Tibial nerve (tissue), 4 donors: ENCODE measurements around the gene TEKT4. TPM values are rescaled to one million over a fixed set of nuclear protein-coding genes. Genes with fewer than 3 reads are reported as not detected.
"Not testable (repeated sequence)": the region's sequence is repeated elsewhere in the genome, so short reads cannot be mapped to it uniquely, and the experiment has no call there.

Experiments
- DNase-seq, 2 donors: peaks; one replicate each; pipeline ENCODE4 v3.0.0-alpha.2; 2019; ENCODE audit warnings: low spot score in 2 of 2
- H3K27ac ChIP-seq, 4 donors: fragments of 200-600 bp; sonication (generic) in 3 of 4; one replicate each; pipeline ENCODE4 v1.5.1; 2017 to 2019; ENCODE audit warnings: mild to moderate bottlenecking in 1 of 4
- H3K27me3 ChIP-seq, 2 donors: fragments of 200-600 bp; sonication (generic) in 1 of 2; one replicate each; pipeline versions ENCODE4 v1.5.1 to v1.6.0; 2017 to 2019
- H3K36me3 ChIP-seq, 3 donors: fragments of 200-600 bp; sonication (generic); one replicate each; pipeline ENCODE4 v1.5.1; 2018 to 2019
- H3K4me1 ChIP-seq, 4 donors: fragments of 200-600 bp; sonication (generic) in 3 of 4; one replicate each; pipeline ENCODE4 v1.5.1; 2017 to 2019
- H3K4me3 ChIP-seq, 4 donors: fragments of 200-600 bp; sonication (generic) in 3 of 4; one replicate each; pipeline ENCODE4 v1.5.1; 2017 to 2019; ENCODE audit warnings: mild to moderate bottlenecking in 1 of 4, moderate library complexity in 1 of 4
- H3K9me3 ChIP-seq, 4 donors: fragments of 200-600 bp; sonication (generic) in 3 of 4; one replicate each; pipeline ENCODE4 v1.5.1; 2017 to 2019
- EP300 ChIP-seq, 2 donors: sonication (generic); formaldehyde crosslinking; IDR thresholded peaks; one replicate each; pipeline ENCODE4 v1.6.1; 2017; ENCODE audit warnings: antibody characterized with exemption in 2 of 2, mild to moderate bottlenecking in 1 of 2
- POLR2A ChIP-seq, 2 donors: fragments of 450-650 bp; IDR thresholded peaks; one replicate each; pipeline ENCODE4 v1.6.1; 2017; ENCODE audit warnings: antibody characterized with exemption in 2 of 2, mild to moderate bottlenecking in 2 of 2, moderate library complexity in 2 of 2
- WGBS, 2 donors: methylation state at CpG; one replicate each; pipeline ENCODE4 v1.1.5; 2018; 5-methylcytosine and 5-hydroxymethylcytosine counted together
- small RNA-seq: library from RNA; depleted of rRNA; stranded (forward); fragments of <200 nt; gene quantifications from one replicate; pipeline ENCODE3, GENCODE V24; 2016
- total RNA-seq, 4 donors: library from RNA; depleted of rRNA; stranded (reverse); fragments of >200 nt; gene quantifications; one replicate each; pipeline ENCODE4 v1.1.0, GENCODE V29; 2016
- TF ChIP-seq, protein P1 (sequence below), 5 experiments: fragments of 200-600 bp in 3 of 5; fragments of 450-650 bp in 2 of 5; sonication (generic) in 3 of 5; IDR thresholded peaks; one replicate each; pipeline ENCODE4 v1.5.1; 2016 to 2019; ENCODE audit warnings: antibody characterized with exemption in 5 of 5, mild to moderate bottlenecking in 3 of 5, moderate library complexity in 2 of 5

TEKT4 gene
- total RNA-seq, 4 donors from 2014 or later, result not detected

DNA sequence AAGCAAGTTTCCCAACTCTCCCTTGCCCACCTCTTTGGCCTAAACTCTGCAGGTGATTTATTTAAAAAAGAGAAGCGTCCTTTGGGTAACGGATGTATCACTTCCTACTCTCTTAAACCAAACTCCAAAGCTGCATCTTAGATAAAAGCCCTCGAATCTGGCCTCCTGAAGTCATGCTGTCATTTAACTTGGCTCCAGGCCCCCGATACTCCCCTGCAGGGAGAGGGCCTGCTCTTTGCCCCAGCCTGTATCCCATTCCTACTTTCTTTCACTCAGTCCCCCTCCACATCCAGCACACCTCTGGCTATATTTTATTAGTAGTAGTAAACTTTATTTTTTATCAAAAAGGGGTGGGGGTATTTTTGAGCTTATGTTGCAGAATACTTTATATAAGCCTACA, 19.0 kb downstream of the TEKT4 start:
- 31% methylated on average over 4 of the region's 4 CpGs for WGBS, 2 donors
- no peaks in the 10 kb centered on the region for H3K9me3 ChIP-seq
- H3K36me3 ChIP-seq, result no peaks in the 10 kb centered on the region
- no peaks in the 10 kb centered on the region for H3K4me1 ChIP-seq
- no peaks in the 10 kb centered on the region for H3K27me3 ChIP-seq
- H3K4me3 ChIP-seq, result no peak overlapping the region
- no peak for DNase-seq
- H3K27ac ChIP-seq, result no peak overlapping the region
- TF ChIP-seq EP300 (IDR thresholded peaks at IDR 0.05) (no peak), POLR2A (IDR thresholded peaks at IDR 0.05) (no peak)
- TF ChIP-seq, protein P1, sequence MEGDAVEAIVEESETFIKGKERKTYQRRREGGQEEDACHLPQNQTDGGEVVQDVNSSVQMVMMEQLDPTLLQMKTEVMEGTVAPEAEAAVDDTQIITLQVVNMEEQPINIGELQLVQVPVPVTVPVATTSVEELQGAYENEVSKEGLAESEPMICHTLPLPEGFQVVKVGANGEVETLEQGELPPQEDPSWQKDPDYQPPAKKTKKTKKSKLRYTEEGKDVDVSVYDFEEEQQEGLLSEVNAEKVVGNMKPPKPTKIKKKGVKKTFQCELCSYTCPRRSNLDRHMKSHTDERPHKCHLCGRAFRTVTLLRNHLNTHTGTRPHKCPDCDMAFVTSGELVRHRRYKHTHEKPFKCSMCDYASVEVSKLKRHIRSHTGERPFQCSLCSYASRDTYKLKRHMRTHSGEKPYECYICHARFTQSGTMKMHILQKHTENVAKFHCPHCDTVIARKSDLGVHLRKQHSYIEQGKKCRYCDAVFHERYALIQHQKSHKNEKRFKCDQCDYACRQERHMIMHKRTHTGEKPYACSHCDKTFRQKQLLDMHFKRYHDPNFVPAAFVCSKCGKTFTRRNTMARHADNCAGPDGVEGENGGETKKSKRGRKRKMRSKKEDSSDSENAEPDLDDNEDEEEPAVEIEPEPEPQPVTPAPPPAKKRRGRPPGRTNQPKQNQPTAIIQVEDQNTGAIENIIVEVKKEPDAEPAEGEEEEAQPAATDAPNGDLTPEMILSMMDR (IDR thresholded peaks at IDR 0.05), result no peak

DNA sequence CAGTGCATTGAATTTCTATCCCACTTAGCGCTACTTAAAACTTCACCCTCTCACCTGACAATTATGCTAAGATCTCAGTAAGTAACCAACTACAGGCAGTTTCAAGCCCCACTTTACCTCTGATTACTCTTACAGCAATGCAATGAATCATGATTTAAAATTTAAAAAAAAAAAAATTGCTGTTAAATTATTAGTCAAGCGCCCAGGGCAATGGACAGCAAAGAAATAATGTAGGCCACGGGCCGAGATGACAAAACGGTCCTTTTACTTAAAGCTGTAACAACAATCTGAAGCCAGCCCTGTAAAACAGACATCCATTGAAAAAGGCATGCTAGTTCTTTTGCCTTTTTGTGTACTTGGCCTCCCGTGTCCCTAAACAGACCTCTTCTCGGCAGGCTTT, 24.0 kb downstream of the TEKT4 start:
- not testable (repeated sequence) for DNase-seq, H3K4me1 ChIP-seq, H3K27me3 ChIP-seq, H3K36me3 ChIP-seq, H3K9me3 ChIP-seq, H3K27ac ChIP-seq, H3K4me3 ChIP-seq
- WGBS, 2 donors, result 46 to 50% methylated on average over 7 of the region's 7 CpGs

DNA sequence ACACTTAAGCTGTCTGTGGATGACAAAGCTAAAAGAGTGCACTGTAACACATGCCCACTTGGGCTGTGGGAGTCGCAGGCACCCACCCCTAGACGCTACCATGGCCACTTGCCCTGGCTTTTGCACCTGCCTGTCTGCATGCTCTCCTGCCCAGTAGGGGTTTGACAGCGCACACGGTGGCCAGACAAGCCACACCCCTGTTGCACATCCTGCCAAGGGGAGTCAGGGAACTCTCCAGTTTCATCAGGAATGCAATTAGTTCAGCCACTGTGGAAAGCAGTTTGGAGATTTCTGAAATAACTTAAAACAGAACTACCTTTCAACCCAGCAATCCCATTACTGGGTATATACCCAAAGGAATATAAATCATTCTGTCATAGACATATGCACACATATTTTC, 35.7 kb downstream of the TEKT4 start:
- H3K4me3 ChIP-seq, H3K4me1 ChIP-seq, H3K27ac ChIP-seq, H3K36me3 ChIP-seq, DNase-seq, H3K27me3 ChIP-seq: not testable (repeated sequence)
- WGBS, 2 donors, result 68 to 89% methylated on average over 3 to 4 of the region's 4 CpGs
- peaks cover 0 to 10% (median 0%) of the 10 kb centered on the region in 4 donors for H3K9me3 ChIP-seq

DNA sequence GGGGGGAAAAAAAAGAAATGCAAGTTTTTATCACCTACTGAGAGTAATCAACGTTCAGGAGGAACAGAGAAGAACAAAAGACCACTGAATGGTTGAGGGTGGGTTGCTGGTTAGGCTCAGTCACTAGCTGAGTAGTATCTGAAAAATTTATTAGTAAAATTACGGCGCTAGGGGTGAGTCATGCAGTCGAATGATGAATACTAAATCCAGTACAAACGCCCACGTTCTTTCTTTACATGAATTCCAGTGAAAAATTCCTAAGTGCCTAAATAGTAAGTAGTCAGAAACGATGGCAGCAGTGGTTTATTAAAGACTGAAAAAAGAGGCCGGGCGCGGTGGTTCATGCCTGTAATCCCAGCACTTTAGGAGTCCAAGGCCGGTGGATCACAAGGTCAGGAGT, 52.0 kb downstream of the TEKT4 start:
- Histone ChIP-seq H3K27ac (no peak overlapping the region), H3K4me3 (no peak overlapping the region), H3K27me3 (no peaks in the 10 kb centered on the region), H3K4me1 (no peaks in the 10 kb centered on the region), H3K36me3 (no peaks in the 10 kb centered on the region), H3K9me3 (peaks cover 0 to 3% (median 0%) of the 10 kb centered on the region in 4 donors)
- WGBS, 2 donors, result 42 to 46% methylated on average over 11 of the region's 11 CpGs
- DNase-seq, result no peak
- TF ChIP-seq POLR2A (IDR thresholded peaks at IDR 0.05) (no peak), EP300 (IDR thresholded peaks at IDR 0.05) (no peak)
- TF ChIP-seq, protein P1 (IDR thresholded peaks at IDR 0.05), result no peak

DNA sequence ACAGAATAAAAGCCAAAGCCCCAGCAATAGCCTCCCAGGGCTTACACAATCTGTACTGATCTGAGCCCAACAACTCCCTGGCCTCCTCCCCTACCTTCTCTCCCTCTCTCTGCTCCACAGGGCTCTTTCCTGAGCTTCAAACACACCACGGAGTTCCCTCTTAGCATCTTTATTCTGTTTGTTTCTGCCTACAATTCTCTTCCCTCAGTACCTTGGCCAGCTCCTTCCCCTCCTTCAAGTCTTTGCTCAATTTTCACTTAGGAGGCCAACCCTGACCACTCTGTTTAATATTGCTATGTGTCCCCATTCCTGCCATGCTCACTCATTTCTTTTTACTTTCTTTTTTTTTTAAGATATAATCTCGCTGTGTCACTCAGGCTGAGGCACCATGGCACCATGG, 53.8 kb downstream of the TEKT4 start:
- H3K36me3 ChIP-seq, H3K9me3 ChIP-seq, H3K4me3 ChIP-seq, DNase-seq, H3K27ac ChIP-seq, H3K4me1 ChIP-seq, H3K27me3 ChIP-seq: not testable (repeated sequence)
- WGBS, 2 donors, result 28 to 50% methylated on average over 2 of the region's 2 CpGs

Small RNAs within 50 kb of the gene (small RNA-seq; reads per million reads assigned to genes)
- not detected for gene RNU6-1320P

Other genes starting within 250 kb of the TEKT4 start
- gene MAL, start 154.3 kb downstream of the TEKT4 start, total RNA-seq, result 100 to 1,000 TPM in 2 of 4 donors, 10 to 100 TPM in 2; 60.0 to 200 (median 121) TPM